HTR-8/SVneo (cell line): Measurements from ENCODE around the gene PPP1R12A.

Experiments
- DNase-seq: peaks from one replicate; pipeline ENCODE4 v3.0.0; 2011; ENCODE audit warnings: low spot score, mixed read lengths; ENCODE audit not compliant: insufficient read length
- FAIRE-seq: peaks from 2 replicates; lab custom pipeline; 2011; peaks lifted over from hg19 to GRCh38; lab: Jason Lieb, UNC

PPP1R12A gene

DNA sequence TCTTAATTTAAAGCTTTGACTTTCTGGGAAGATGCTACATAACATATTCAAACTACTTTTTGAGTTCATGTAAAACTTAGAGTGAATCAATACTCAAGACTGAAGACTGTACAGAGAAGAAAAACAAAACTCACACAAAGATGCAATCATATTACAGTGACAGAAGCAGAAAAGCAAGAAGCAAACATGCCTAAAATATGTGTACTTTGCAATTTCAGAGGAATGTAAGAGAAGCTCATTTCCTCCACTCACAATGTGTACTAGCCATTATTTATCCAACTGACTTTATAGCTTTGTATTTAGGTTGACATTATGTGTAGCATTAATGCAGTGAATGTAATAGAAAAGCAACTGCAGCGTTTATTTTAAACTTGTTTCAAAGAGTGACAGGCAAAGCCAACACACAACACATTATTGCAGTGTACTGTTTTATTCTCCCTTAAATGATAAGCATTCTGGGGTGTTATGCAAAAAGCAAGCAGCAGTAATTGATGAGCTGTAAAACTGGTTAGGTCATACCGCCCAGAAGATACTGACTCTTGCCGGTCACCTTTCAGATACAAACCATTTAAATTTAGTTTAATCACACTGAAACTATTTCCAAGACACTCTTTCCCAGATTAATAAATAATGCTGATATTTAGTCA is 156.0 kb downstream of the PPP1R12A start:
- FAIRE-seq (no peak), DNase-seq (no peak)

GRCh38 chr12:79776111-79776510 is 158.8 kb downstream of the PPP1R12A start:
- FAIRE-seq (no peak), DNase-seq (no peak)

- FAIRE-seq: no peak
- no peak for DNase-seq
Observed at GRCh38 chr12:79775355-79776027, 159.4 kb downstream of the PPP1R12A start.

- FAIRE-seq (no peak), DNase-seq (no peak)
Observed at GRCh38 chr12:79773896-79774295, 161.0 kb downstream of the PPP1R12A start.

- DNase-seq (no peak), FAIRE-seq (no peak)
Observed at GRCh38 chr12:79769860-79770485, 164.9 kb downstream of the PPP1R12A start.

- no peak for DNase-seq
- no peak for FAIRE-seq
Observed at GRCh38 chr12:79769189-79769859, 165.6 kb downstream of the PPP1R12A start.

- no peak for DNase-seq
- no peak for FAIRE-seq
Observed at GRCh38 chr12:79766705-79767464, 168.0 kb downstream of the PPP1R12A start.

GRCh38 chr12:79765157-79765556 is 169.7 kb downstream of the PPP1R12A start:
- FAIRE-seq (no peak), DNase-seq (no peak)

DNA sequence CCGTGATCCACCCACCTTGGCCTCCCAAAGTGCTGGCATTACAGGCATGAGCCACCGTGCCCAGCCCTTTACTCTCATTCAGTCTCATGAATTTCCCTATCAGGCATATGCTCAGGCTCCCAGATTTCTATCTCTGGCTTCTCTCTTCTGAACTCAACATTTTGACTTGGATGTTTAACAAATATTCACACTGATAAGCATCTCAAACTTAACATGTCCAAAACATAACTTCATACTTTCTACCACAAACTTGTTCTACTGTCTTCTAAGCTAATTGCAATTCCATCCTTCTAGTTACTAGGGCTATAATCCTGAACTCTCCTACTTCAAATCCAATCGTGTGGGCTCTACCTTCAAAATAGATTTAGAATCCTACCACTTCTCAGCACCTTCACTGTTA is 170.3 kb downstream of the PPP1R12A start:
- FAIRE-seq (no peak), DNase-seq (no peak)

DNA sequence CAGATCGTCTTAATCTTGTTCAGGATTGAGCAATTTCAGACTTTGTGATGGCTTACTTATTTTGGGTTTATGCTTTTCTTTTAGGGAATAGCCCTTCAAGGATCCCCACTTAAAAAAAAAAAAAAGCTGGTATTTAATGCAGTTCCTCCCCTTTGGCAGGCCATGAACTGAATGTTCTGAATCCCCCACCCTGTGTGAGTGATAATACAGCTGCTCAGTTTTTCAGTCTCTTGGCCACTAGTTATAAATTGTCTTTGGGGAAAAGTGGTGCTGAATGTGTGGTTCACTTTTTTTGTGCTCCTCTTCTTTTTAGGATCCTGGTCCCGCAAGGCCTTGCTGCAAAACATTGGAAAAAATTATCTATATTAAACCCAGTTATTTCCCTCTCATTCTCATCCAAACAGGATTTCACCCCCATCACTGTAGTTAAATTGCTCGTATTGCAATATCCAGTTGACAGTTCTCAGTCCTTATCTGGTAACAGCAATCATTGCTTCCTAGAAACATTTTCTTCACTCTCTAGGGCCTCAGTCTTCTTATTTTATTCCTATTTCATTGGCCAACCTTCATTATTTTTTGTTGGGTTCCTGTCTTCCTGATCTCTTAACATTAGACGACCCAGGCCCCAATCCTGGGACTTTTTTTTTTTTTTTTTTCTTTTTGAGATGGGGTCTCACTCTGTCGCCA is 171.0 kb downstream of the PPP1R12A start:
- DNase-seq (no peak), FAIRE-seq (no peak)

DNA sequence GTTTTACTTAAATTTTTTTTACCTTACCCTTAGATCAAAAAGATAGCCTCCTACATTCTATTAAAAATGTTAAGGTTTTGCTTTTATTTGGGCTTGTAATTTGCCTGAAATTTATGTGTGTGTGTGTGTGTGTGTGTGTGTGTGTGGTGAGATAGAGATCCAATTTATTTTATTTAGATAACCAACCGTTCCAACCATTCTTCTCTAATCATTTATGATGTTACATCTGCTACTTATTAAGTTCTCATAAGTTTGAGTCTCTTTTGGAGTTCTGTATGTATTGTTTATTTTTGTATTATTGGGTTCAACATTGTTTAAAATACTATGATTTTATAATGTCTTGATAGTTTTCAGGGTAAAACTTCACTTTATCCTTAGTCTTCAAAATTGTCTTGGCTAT is 173.6 kb downstream of the PPP1R12A start:
- FAIRE-seq: no peak
- DNase-seq: no peak

- no peak for DNase-seq
- no peak for FAIRE-seq
Observed at GRCh38 chr12:79747274-79747673, 187.6 kb downstream of the PPP1R12A start.

DNA sequence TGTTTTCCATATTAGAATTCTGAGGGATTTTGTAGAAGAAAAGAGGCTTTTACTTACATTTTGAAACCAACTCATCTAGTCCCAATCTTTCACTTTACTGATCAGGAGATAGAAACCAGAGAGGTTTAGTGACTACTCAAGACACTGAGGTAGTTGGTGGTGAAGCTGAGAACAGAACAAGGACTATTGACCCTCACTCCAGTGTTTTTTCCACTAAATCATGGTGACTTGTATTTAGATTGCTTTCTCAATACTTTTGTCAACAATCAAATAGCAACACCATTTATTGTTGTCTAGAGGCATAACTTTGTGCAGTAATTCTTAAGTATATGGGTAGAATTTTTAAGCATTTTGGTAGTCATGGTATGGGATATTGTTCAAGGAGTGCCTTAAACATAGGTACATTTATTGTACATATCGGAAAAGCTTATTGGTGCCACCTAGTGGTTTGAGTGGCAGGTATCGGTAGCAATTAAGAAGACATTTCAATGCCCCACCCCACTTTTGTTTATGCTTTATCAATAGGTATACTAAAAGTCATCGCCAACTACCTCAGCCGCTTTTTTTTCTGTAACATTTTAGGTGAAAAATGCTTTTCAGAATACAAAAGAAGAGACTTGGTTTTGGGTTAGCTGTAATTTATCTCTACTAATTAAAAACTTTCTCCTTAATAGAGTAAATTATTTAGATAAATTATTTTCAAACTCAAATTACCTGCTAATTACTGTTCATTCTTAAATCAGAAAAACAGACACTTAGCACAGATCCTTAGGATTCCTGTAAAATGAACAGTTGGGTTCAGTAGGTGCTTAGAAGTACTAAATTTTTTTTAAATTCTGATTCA is 196.8 kb downstream of the PPP1R12A start:
- no peak for FAIRE-seq
- DNase-seq: peak; percentile 44

DNA sequence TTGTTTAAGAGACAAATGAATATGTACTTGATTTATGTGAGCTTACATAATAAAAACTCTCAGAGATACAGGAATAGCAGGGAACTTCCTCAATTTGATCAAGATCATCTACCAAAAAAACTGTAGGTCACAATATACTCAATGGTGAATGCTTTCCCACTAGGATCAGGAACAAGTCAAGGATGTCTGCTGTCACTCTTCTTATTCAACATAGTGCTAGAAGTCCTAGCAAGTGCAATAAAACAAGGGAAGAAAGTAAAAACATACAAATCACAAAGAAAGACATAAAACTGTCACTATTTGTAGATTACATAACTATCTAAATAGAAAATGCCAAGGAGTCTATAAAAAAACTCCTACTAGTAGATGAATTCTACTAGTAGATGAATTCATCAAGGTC is 202.3 kb downstream of the PPP1R12A start:
- no peak for FAIRE-seq
- no peak for DNase-seq

GRCh38 chr12:79725987-79726386 is 208.9 kb downstream of the PPP1R12A start:
- FAIRE-seq (peak; percentile 67), DNase-seq (peak; percentile 64)
